HG03039 (cell line): ENCODE measurements around the gene PHF20.
A peak's percentile ranks its signal among the peaks of the same experiment; 100 is the strongest.
"Not testable (repeated sequence)": the region's sequence is repeated elsewhere in the genome, so short reads cannot be mapped to it uniquely, and the experiment has no call there.

ENCODE experiments used
- ATAC-seq: cut with Tn5 transposase; IDR thresholded peaks from one replicate; pipeline ENCODE4 v1.9.1; 2021; ENCODE audit warnings: mild to moderate bottlenecking, moderate library complexity; ENCODE audit not compliant: unreplicated experiment

Gene PHF20

GRCh38 chr20:35739294-35740163 lies 32.3 kb upstream of the PHF20 start:
- no peak for ATAC-seq

- ATAC-seq: peak; percentile 87
Measured at GRCh38 chr20:35741892-35742740, 29.7 kb upstream of the PHF20 start, which contains the start of gene RBM39. Gene RBM39, minus strand, starts transcription at chr20:35742260. Its CDS starts 1,386 bp downstream, at chr20:35740874.

- ATAC-seq: no peak
Measured at GRCh38 chr20:35742741-35743523, 28.9 kb upstream of the PHF20 start.

GRCh38 chr20:35743693-35744491 lies 27.9 kb upstream of the PHF20 start:
- ATAC-seq: no peak

GRCh38 chr20:35744492-35744841 lies 27.3 kb upstream of the PHF20 start:
- not testable (repeated sequence) for ATAC-seq

- ATAC-seq: no peak
Measured at GRCh38 chr20:35750611-35751010, 21.2 kb upstream of the PHF20 start.

GRCh38 chr20:35756404-35756803 lies 15.4 kb upstream of the PHF20 start:
- no peak for ATAC-seq

- no peak for ATAC-seq
Measured at GRCh38 chr20:35757098-35757705, 14.6 kb upstream of the PHF20 start.

GRCh38 chr20:35761548-35761947 lies 10.3 kb upstream of the PHF20 start:
- ATAC-seq: not testable (repeated sequence)

- no peak for ATAC-seq
Measured at GRCh38 chr20:35762461-35762860, 9.4 kb upstream of the PHF20 start.

- ATAC-seq: not testable (repeated sequence)
Measured at GRCh38 chr20:35764936-35765335, 6.9 kb upstream of the PHF20 start.

GRCh38 chr20:35766843-35767242 lies 5.0 kb upstream of the PHF20 start:
- ATAC-seq: no peak

GRCh38 chr20:35767683-35768481 lies 3.9 kb upstream of the PHF20 start:
- ATAC-seq: peak; percentile 34

- no peak for ATAC-seq
Measured at GRCh38 chr20:35768731-35769664, 2.8 kb upstream of the PHF20 start.

GRCh38 chr20:35771367-35771688 lies 487 bp upstream of the PHF20 start:
- ATAC-seq: no peak

- ATAC-seq: no peak
Measured at GRCh38 chr20:35772563-35773058, 796 bp downstream of the PHF20 start.

GRCh38 chr20:35773154-35773751 lies 1.4 kb downstream of the PHF20 start:
- ATAC-seq: no peak
